GM21529 (cell line): ENCODE measurements around the gene SLC9A4.

Experiments
- ATAC-seq: cut with Tn5 transposase; IDR thresholded peaks from one replicate; pipeline ENCODE4 v1.9.1; 2021; ENCODE audit not compliant: unreplicated experiment

The SLC9A4 gene

DNA sequence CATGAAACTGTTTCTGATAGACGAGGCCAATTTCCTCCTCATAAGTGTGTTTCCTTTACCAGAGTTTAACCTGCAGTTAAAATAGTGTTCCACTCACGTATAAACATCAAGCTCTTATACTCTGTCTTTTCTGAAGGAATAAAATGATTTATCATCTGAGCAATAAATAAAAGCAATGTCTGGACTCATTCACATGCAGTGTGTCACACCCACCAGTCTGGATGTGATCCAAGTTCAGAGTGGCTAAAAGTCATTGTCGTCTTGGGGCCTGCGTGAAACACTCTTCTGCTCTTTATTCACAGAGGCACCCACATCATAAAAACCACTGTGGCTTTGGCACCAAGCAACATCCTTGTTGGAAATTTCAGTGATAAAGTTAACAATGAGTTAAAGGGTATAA is 19.5 kb upstream of the SLC9A4 start:
- no peak for ATAC-seq

DNA sequence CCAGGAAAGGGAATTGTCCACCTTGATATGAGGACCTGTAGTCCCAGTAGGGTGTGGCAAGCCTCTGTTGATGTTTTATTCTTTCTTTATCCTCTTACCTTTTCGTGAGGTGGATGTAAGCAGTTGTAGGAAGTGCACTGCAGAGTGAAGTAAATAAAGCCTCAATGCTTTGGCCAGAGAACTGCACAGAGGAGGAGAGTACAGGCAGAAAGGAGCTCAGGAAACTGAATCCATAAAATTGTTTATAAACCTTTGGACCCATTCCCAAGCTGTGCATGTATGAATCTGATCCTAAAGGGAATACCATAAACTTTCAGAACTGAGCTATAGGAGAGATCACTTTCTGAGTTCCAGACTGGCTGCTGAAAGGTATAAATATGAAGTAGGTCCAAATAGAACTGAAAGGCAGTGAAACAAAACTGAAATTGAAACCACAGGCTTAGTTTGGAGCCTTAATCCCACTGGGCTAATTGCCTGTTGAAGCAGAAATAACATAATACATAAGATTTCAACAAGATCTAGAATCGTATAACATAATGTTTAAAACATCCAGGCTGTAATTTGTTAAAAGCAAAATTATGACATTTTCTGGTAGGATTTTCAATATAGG is 17.9 kb upstream of the SLC9A4 start:
- no peak for ATAC-seq

GRCh38 chr2:102460467-102460866 is 12.6 kb upstream of the SLC9A4 start:
- no peak for ATAC-seq

DNA sequence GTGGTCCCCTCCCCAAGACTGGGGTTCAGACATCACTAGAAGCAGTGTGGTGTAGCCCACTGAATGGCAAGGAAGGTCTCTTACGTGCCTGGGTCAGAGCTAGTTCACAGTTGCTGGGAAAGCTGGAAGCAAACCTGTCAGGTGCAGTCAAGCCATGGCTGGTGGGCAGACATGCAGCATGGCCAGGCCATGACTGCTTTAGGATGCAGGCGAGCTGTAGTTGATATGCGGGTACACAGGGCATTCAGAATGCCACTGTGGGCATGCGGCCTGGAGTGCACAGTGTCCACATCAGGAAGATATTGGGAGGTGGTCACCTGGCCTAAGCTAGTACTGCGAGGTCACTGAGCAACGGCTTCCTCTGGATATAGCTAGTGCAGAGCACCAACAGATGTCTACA is 11.8 kb upstream of the SLC9A4 start:
- ATAC-seq: no peak

GRCh38 chr2:102463160-102463559 is 9.9 kb upstream of the SLC9A4 start:
- no peak for ATAC-seq

- no peak for ATAC-seq
Observed at GRCh38 chr2:102470168-102470567, 2.9 kb upstream of the SLC9A4 start.

- no peak for ATAC-seq
Observed at GRCh38 chr2:102473631-102474030, 605 bp downstream of the SLC9A4 start.

- ATAC-seq: no peak
Observed at GRCh38 chr2:102474785-102475184, 1.8 kb downstream of the SLC9A4 start.

DNA sequence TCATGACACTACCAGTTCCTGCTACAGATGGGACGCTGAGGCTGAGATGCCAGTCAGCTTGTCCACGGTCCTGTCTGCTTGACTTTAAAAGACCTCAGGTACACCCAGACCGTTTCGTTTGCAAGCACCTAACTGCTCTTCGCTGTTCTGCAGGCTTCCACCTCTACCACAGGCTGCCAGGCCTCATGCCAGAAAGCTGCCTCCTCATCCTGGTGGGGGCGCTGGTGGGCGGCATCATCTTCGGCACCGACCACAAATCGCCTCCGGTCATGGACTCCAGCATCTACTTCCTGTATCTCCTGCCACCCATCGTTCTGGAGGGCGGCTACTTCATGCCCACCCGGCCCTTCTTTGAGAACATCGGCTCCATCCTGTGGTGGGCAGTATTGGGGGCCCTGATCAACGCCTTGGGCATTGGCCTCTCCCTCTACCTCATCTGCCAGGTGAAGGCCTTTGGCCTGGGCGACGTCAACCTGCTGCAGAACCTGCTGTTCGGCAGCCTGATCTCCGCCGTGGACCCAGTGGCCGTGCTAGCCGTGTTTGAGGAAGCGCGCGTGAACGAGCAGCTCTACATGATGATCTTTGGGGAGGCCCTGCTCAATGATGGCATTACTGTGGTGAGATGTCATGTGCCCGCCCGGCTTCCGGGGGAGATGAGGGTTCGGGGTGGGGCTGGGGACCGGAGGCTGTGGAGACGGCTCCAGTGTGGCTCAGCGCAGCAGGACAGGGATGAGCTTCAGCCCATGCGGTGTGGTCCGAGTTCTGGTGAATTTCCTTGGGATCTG is 5.9 kb downstream of the SLC9A4 start:
- no peak for ATAC-seq

DNA sequence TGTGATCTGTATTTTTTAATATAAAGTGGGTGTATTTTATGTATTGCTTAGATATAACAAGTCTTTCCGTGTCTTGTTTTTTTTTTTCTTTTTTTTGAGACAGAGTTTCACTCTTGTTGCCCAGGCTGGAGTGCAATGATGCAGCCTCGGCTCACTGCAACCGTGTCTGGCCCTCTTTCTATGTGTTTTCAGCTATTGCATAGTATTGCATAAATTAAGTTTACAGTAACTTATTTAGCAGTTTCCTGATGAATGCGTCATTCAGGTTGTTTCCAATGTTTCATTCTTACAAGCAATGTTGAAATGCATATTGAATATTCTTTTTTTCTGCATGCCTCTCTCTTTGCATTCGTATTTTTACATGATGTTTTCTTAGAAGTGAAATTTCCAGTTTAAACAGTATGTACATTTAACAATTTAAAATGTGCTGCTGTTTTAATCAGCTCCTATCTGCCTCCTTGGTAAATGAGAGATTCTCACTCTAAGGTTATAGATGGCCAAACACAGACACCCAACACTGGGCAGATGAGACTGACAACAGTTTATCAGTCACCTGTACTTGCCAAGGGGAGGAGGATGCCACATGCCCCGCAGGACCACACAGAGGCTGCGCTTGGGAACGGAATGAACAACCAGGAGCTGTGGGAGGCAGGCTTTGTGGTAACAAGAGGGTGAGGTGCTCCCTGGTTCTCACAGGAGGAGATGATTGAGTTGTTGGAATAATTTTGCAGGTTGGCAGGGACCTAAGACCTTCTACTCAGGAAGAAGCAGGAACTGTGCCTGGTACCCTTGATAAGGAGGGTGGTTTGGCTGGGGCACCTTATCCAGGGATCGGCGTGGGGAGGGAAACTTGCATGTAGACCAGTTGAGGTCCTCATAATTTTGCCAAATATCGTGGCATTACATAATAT is 7.5 kb downstream of the SLC9A4 start:
- no peak for ATAC-seq

- no peak for ATAC-seq
Observed at GRCh38 chr2:102481931-102482330, 8.9 kb downstream of the SLC9A4 start.

- ATAC-seq: no peak
Observed at GRCh38 chr2:102483086-102483485, 10.1 kb downstream of the SLC9A4 start.

GRCh38 chr2:102484310-102485061 is 11.5 kb downstream of the SLC9A4 start:
- ATAC-seq: no peak

DNA sequence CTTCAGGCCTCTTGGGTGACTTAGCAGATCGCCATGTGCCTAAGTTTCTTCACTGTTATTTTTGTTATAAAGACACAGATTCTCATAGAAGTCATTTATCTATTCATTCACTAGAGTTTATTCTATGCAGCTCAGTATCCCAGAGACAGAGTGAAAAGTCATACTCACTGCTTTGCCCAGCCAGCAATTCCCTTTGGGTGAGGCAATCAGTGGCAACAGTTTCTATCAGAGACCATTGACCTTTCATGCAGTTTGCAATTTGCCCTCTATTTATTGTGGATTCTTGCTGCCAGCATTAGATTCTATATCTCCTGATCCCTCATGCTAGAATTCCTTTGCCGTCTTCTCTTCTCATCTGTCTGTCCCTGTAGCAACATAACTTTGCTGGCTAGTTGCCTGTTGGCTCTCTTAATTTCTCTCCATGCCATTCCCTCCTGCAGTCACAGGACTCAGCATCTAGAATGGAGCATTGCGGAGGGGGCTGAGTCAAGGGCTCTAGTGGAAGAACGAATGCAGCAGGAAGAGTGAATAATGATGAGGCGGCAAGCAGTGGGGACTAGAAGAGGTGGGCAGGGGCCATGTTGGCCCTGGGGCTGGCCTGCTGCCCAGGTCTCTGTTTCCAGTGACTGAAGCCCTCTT is 12.2 kb downstream of the SLC9A4 start:
- ATAC-seq: no peak

DNA sequence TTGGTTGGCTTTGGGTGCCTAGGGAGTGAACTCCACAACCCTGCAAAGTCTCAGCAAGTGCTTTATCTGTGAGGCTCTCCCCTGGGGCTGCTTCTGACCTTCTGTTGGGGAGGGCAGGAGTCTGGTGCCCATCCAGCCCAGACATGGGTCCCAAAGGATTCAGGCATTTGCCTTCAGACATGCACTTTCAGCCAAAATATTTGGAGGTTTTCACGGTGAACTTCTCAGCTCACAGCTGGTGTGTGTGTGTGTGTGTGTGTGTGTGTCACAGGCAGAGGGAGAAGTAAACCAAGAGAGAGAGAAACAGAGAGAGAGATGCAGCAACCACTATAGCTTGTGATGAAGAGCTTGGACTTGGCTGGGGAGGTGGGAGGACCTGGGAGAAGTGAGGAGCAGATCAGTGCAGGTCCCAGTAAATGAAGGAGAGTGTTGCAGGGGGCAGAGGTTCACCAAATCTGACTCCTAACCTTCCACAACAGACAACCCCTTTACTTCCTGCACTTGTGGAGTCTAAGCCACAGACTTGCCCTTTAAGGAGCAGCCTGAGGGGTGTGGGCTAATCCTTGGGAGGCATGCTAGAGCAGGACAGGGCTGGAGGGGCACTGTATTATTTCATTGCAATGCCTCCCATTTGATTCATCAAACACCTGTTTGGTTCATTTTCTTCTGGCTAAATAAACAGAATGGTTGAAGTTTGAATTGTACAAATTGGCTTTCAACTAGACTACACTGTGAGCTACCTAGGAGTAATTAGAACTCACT is 14.1 kb downstream of the SLC9A4 start:
- ATAC-seq: no peak

- no peak for ATAC-seq
Observed at GRCh38 chr2:102487761-102488462, 14.9 kb downstream of the SLC9A4 start.

- ATAC-seq: no peak
Observed at GRCh38 chr2:102489646-102490045, 16.6 kb downstream of the SLC9A4 start.

DNA sequence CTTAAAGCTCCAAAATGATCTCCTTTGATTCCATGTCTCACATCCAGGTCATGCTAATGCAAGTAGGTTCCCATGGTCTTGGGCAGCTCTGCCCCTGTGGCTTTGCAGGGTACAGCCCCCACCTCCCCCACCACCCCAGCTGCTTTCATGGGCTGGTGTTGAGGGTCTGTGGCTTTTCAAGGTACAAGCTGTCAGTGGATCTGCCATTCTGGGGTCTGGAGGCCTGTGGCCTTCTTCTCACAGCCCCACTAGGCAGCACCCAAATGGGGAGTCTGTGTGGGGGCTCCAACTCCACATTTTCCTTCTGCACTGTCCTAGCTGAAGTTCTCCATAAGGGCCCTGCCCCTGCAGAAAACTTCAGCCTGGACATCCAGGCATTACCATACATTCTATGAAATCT is 19.0 kb downstream of the SLC9A4 start:
- no peak for ATAC-seq

- no peak for ATAC-seq
Observed at GRCh38 chr2:102494570-102494969, 21.5 kb downstream of the SLC9A4 start.
